ENCODE measurements around the gene LPCAT1.
"Not testable (repeated sequence)": the region's sequence is repeated elsewhere in the genome, so short reads cannot be mapped to it uniquely, and the experiment has no call there.

The LPCAT1 gene

DNA sequence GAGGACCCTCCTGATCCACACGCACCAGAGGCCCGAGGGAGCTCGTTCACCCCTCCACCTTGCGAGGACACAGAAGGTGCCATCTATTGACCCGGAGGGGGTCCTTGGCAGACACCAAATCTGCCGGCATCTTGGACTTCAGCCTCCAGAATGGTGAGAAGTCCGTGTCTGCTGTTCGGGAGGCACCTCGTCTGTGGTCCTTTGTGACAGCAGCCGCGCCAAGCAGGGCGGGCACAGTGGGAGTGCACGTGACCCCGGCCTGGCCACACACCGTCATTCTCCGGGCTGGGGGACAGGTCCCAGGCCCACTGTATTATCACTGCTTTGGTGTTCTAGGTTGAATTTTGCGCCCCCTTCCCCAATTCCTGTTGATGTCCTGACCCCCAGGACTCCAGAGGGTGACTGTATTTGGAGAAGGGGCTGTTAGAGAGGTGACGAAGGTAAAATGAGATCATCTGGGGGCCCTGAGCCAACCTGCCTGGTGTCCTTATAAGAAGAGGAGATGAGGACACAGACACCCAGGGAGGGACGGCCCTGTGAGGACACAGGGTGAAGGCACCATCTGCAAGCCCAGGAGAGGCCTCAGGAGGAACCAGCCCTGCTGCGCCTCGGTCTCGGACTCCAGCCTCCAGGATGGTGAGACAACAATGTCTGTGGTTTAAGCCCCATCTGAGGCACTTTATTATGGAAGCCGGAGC lies 15.7 kb downstream of the LPCAT1 start:
- Mint-ChIP-seq H3K9me3 (no peaks in the 10 kb centered on the region), H3K4me1 (peaks cover 43% of the 10 kb centered on the region), H3K27ac (peak overlapping the region; percentile 98), H3K36me3 (peaks cover 11% of the 10 kb centered on the region), H3K4me3 (no peak overlapping the region), H3K27me3 (no peaks in the 10 kb centered on the region)
- ATAC-seq (ENCODE audit: low read depth) (no peak), DNase-seq (ENCODE audit: low spot score in 2 of 2) (peak in 1 of 2 donors; percentile 8)

DNA sequence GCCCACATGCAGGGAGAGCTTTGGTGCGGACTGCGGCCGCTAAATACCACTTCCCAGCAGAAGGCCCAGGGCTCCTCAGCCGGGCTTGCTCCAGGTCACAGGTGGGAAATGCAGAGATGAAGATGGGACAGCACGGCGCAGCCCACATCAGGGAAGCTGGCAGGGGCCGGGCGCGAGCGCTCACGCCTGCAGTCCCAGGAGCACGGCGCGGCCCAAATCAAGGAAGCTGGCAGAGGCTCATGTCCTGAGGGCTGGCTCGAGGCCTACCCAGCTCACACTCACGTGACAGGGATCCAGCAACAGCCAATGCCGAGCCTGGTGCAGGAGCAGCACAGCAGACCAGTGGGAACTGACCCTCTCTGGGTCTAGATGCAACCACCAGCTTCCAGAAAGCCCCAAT lies 16.3 kb downstream of the LPCAT1 start:
- no peaks in the 10 kb centered on the region for H3K9me3 Mint-ChIP-seq
- no peak overlapping the region for H3K4me3 Mint-ChIP-seq
- no peaks in the 10 kb centered on the region for H3K27me3 Mint-ChIP-seq
- H3K36me3 Mint-ChIP-seq: peaks cover 11% of the 10 kb centered on the region
- peak overlapping the region; percentile 98 for H3K27ac Mint-ChIP-seq
- ATAC-seq (ENCODE audit: low read depth) (no peak), DNase-seq (ENCODE audit: low spot score in 2 of 2) (no peak)
- H3K4me1 Mint-ChIP-seq: peaks cover 43% of the 10 kb centered on the region

DNA sequence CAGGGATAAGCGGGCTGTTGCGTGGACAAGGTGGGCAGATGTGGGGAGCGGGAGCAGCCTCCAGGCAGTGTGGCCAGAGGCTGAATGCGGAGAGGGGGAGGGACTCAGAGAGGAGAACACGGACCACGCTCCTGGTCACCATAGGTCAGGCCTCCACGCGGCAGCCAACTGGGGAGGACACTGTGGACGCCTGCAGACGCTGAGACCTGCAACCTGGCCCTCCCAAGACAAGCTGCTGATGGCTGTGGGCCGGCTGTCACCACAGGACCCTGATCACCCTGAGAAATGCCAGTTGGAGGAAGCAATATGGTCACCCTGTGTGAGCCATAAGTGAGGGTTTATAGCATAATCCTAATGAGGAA lies 16.8 kb downstream of the LPCAT1 start:
- Mint-ChIP-seq H3K4me1 (peaks cover 44% of the 10 kb centered on the region), H3K4me3 (no peak overlapping the region), H3K27me3 (no peaks in the 10 kb centered on the region), H3K9me3 (no peaks in the 10 kb centered on the region), H3K36me3 (peaks cover 11% of the 10 kb centered on the region), H3K27ac (peak overlapping the region; percentile 98)
- DNase-seq (ENCODE audit: low spot score in 2 of 2) (no peak), ATAC-seq (ENCODE audit: low read depth) (no peak)

DNA sequence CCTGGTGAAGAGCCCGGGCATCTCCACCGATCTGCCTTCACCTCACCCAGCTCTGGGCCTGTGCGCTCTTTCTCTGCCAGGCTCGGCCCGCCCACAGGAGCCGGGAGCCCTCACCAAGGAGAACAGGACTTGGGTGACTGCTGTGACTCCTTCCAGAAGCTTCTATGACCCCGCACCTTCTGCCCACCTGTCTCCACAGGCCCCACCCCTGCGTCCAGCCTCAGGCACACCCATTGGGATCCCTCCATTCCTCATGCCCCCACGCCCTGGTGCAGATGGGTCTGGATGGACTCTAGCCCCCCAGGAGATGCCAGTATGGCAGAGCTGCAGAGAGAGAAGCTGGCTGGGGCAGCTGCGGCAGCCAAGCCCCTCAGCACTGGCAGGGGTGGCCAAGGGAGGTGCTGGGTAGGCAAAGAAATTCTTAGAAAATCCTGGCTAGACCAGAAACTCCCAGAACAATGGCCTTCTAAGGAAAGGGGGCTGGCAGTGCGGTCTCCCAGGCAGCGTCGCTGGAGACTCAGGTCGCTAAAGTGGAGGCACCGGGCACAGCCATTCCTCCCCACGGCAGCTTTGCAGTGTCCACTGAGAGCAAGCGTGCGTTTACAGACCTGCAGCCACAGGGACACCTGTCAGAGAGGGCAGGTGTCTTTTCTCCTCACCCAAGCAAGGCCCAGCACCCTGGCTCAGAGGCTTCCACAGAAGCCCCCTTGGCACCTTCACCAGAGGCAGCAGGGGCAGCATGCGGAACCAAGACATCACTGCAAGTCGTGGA lies 17.3 kb downstream of the LPCAT1 start:
- H3K9me3 Mint-ChIP-seq: no peaks in the 10 kb centered on the region
- peaks cover 42% of the 10 kb centered on the region for H3K4me1 Mint-ChIP-seq
- H3K27me3 Mint-ChIP-seq: no peaks in the 10 kb centered on the region
- DNase-seq (ENCODE audit: low spot score in 2 of 2): no peak
- H3K4me3 Mint-ChIP-seq: peak overlapping the region; percentile 29
- peaks cover 10% of the 10 kb centered on the region for H3K36me3 Mint-ChIP-seq
- no peak for ATAC-seq (ENCODE audit: low read depth)
- H3K27ac Mint-ChIP-seq: peak overlapping the region; percentile 98

DNA sequence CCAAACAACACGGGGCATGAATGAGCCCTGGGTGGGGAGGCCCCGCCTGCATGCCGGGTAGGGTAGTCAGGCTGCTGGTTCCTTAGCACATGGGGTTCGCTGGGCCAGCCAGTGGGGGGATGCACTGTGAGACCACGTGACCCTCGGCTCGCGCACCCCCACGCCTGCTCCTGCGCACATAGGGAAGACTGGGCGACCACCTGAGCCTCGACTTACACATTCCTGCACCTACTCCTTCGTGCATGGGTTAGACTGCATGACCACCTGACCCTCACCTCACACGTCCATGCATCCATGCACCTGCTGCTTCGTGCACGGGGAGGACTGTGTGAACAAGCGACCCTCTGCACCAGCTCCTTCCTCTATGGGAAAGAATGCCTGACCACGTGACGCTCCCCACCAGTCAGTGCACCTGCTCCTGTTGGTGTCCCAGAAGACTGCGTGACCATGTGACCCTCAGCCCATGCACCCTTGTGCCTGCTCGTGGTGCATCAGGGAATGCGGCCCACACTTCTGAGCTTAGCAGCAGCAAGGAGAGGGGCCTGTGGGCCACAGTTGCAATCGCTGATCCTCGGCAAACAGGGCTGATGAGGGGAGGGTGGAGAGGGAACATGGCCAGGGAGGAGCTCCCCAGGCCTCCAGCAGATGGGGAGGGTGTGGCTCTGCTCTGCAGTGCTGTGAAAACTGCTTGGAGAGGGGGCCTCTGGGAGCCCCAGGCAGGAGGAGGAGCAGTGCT lies 18.1 kb downstream of the LPCAT1 start:
- Mint-ChIP-seq H3K4me3 (peak overlapping the region; percentile 72), H3K27ac (peak overlapping the region; percentile 98), H3K27me3 (no peaks in the 10 kb centered on the region), H3K9me3 (no peaks in the 10 kb centered on the region), H3K4me1 (peaks cover 48% of the 10 kb centered on the region), H3K36me3 (peaks cover 9% of the 10 kb centered on the region)
- DNase-seq (ENCODE audit: low spot score in 2 of 2) (no peak), ATAC-seq (ENCODE audit: low read depth) (no peak)

DNA sequence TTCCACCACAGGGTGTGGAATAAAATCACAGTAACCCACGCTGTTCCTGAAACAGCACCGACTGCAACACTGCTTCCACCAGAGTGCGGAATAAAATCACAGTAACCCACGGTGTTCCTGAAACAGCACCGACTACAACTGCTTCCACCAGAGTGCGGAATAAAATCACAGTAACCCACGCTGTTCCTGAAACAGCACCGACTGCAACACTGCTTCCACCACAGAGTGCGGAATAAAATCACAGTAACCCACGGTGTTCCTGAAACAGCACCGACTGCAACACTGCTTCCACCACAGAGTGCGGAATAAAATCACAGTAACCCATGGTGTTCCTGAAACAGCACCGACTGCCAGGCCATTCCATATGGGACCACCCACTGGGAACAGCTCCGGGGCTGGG lies 18.7 kb downstream of the LPCAT1 start:
- Mint-ChIP-seq H3K27ac (peak overlapping the region; percentile 98), H3K4me1 (peaks cover 45% of the 10 kb centered on the region)
- H3K27me3 Mint-ChIP-seq; H3K4me3 Mint-ChIP-seq; H3K36me3 Mint-ChIP-seq; H3K9me3 Mint-ChIP-seq; ATAC-seq (ENCODE audit: low read depth); DNase-seq (ENCODE audit: low spot score in 2 of 2): not testable (repeated sequence)

DNA sequence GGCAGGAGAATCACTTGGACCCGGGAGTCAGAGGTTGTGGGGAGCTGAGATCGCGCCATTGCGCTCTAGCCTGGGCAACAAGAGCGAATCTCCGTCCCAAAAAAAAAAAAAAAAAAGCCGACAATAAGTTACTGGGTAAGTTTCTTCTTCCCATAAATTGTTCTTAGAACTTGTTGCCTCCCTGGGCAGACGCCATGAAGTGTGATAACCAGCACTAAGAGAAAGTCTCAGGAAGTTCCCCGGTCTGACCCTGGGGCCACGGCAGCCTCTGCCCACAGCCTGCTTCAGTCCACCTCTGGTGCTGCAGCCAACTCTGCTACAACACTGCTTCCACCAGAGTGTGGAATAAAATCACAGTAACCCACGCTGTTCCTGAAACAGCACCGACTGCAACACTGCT lies 19.1 kb downstream of the LPCAT1 start:
- H3K4me3 Mint-ChIP-seq: peak overlapping the region; percentile 76
- DNase-seq (ENCODE audit: low spot score in 2 of 2) (no peak), ATAC-seq (ENCODE audit: low read depth) (no peak)
- peaks cover 47% of the 10 kb centered on the region for H3K4me1 Mint-ChIP-seq
- peak overlapping the region; percentile 98 for H3K27ac Mint-ChIP-seq
- peaks cover 7% of the 10 kb centered on the region for H3K36me3 Mint-ChIP-seq
- no peaks in the 10 kb centered on the region for H3K9me3 Mint-ChIP-seq
- H3K27me3 Mint-ChIP-seq: no peaks in the 10 kb centered on the region

DNA sequence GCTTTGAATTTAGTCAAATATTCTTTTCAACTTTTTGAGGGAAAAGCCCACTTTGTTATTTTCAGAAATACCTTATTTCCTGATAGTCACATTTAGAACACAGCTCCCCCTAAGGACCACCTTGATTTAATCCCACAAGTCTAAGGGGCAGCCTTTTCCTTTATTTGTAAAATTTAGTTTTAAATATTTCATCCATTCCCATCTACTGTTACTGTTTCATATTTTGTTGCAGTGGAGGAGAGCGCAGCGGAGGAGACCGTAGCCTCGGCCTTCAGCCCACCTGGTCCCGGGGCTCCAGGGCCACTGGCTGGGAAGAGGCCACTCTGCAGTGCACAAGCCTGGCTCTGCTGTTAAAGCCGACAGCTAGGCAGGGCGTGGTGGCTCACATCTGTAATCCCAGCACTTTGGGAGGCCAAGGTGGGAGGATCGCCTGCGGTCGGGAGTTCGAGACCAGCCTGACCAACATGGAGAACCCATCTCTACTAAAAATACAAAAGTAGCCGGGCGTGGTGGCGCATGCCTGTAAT lies 19.6 kb downstream of the LPCAT1 start:
- DNase-seq (ENCODE audit: low spot score in 2 of 2): no peak
- Mint-ChIP-seq H3K27me3 (no peaks in the 10 kb centered on the region), H3K4me3 (peak overlapping the region; percentile 76), H3K9me3 (no peaks in the 10 kb centered on the region), H3K27ac (peak overlapping the region; percentile 98), H3K4me1 (peaks cover 49% of the 10 kb centered on the region), H3K36me3 (peaks cover 4% of the 10 kb centered on the region)
- ATAC-seq (ENCODE audit: low read depth): peak; percentile 6

DNA sequence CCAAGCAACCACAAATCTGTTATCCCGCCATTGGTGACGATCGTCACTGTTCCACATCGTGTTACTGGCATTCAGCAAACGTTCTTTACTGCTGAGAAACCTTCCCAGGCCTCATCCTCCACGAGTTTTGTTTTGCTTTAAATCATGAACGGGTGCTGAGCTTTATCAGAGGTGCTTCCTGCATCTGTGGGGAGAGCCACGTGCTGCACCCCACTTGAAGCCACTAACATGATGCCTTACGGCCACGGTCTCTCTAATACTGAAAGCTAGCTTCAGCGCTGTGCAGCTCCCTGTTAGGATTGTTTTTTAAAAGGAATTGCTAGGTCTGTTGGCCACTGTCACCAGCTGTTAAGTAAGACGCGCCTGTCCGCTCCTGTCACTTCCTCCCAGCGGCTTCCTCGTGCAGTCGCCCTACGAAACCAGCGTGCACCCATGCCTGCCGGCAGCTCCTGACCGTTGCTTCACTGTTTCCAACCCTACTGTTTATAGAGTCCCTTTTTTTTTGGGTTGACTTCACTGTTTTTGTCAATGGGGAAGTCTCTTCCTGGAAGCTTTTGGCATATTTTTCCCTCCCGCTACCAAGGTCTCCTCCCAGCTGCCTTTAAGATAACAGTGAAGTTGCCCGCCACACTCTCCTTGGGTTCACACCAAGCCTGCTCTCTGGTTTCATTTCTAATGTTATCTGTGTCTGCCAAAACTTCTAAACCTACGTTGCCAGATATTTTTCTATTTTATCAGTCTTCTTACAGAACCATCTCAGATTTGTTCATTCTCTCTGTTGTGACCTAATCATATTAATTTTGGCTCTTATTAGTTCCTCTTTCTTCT lies 20.3 kb downstream of the LPCAT1 start:
- ATAC-seq (ENCODE audit: low read depth) (peak; percentile 53), DNase-seq (ENCODE audit: low spot score in 2 of 2) (no peak)
- peaks cover 55% of the 10 kb centered on the region for H3K4me1 Mint-ChIP-seq
- H3K4me3 Mint-ChIP-seq: peak overlapping the region; percentile 76
- no peaks in the 10 kb centered on the region for H3K9me3 Mint-ChIP-seq
- peaks cover 4% of the 10 kb centered on the region for H3K36me3 Mint-ChIP-seq
- H3K27ac Mint-ChIP-seq: peak overlapping the region; percentile 98
- no peaks in the 10 kb centered on the region for H3K27me3 Mint-ChIP-seq

DNA sequence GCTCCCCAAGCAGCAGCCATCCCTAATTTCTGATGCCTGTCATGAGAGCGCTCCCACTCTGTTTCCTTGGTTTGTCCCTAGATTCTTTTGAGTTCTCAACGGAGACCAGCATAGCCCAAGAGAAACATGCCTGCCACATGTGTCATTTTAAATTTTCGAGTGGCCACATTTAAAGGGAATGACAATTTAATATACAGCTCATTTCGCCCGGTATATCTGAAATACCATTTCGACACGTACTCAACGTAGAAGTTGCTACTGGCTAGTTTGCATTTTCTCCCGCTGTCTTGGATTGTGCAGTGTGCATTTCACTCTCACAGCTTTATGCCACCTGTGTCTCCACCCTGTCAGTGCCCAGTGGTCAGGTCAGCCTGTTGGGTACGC lies 21.0 kb downstream of the LPCAT1 start:
- ATAC-seq (ENCODE audit: low read depth) (no peak), DNase-seq (ENCODE audit: low spot score in 2 of 2) (no peak)
- Mint-ChIP-seq H3K27me3 (no peaks in the 10 kb centered on the region), H3K4me1 (peaks cover 60% of the 10 kb centered on the region), H3K27ac (peak overlapping the region; percentile 98), H3K9me3 (no peaks in the 10 kb centered on the region), H3K4me3 (peak overlapping the region; percentile 76), H3K36me3 (peaks cover 4% of the 10 kb centered on the region)

DNA sequence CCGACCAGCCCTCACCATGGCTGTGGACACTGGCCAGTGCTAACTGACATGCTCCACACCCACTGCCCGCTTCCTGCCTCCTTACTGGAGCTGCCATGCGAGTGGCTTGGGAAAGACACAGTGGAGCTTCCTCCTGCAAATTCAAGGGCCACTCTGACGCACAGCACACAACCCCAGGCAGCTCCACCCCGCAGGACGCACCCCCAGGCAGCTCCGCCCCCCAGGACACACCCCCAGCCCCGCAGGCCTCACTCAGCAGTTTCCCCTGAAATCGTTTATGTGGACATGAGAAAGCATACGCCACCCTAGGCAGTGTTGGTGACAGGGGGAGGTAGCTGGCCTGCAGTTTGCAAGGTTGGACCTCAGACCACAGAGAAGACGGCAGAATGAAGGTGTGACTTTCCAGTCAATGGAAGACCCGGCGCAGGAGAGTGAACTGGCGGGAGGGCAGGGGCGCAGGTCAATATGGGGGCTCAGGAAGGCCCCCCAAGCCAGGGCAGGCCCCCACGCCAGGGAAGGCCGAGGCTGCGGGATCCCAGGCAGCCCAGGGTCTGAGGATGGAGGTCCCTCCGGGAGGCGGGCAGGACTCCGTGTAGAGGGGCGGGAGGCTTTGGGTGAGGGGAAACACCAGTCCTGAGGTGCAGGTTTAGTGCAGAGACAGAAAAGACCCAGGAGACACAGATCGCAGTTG lies 21.6 kb downstream of the LPCAT1 start:
- Mint-ChIP-seq H3K4me1 (peaks cover 62% of the 10 kb centered on the region), H3K9me3 (no peaks in the 10 kb centered on the region), H3K27ac (peak overlapping the region; percentile 98), H3K4me3 (peak overlapping the region; percentile 77), H3K27me3 (no peaks in the 10 kb centered on the region), H3K36me3 (peaks cover 2% of the 10 kb centered on the region)
- ATAC-seq (ENCODE audit: low read depth): peak; percentile 61
- peak in 1 of 2 donors; percentile 81 for DNase-seq (ENCODE audit: low spot score in 2 of 2)

DNA sequence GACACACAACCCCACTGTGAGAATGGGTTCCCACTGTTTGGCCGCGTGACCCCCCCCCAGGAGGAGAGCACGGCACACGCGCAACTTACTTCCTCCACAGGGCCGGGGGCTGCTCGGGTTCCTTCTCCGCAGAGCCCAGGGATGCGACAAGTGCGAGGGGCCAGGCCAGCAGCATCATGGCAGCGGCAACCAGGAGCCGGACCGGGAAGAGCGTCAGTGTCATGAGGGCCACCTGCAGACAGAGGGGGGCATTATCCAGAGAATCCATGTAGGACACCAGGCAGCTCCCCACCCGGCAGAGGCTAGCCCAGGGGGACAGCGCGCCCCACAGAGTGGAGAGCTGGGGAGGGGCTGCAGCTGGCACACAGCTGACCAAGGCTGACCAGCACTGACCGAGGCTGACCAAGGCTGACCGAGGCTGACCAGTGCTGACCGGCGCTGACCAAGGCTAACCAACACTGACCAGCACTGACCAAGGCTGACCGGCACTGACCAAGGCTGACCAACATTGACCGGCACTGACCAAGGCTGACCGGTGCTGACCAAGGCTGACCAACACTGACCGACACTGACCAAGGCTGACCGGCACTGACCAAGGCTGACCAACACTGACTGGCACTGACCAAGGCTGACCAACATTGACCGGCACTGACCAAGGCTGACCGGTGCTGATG lies 22.3 kb downstream of the LPCAT1 start:
- Mint-ChIP-seq H3K27ac (peak overlapping the region; percentile 98), H3K4me1 (peaks cover 63% of the 10 kb centered on the region), H3K4me3 (peak overlapping the region; percentile 77), H3K36me3 (peaks cover 2% of the 10 kb centered on the region), H3K27me3 (no peaks in the 10 kb centered on the region), H3K9me3 (no peaks in the 10 kb centered on the region)
- ATAC-seq (ENCODE audit: low read depth) (no peak), DNase-seq (ENCODE audit: low spot score in 2 of 2) (no peak)
